Subcutaneous abdominal adipose tissue (tissue), 5 donors: ENCODE results near the gene SLC35A4.

ENCODE experiments used
- H3K27ac ChIP-seq: one replicate; pipeline ENCODE4 v1.7.0; 2013; ENCODE audit warnings: low read depth, mild to moderate bottlenecking, inconsistent platforms, low read length, moderate library complexity
- H3K27me3 ChIP-seq, 5 donors: one replicate each; pipeline ENCODE4 v1.7.0; 2013; ENCODE audit warnings: low read length in 5 of 5, inconsistent platforms in 1 of 5; ENCODE audit not compliant: control insufficient read depth in 5 of 5, insufficient read depth in 4 of 5
- H3K36me3 ChIP-seq, 5 donors: one replicate each; pipeline ENCODE4 v1.7.0; 2013; ENCODE audit warnings: low read length in 5 of 5; ENCODE audit not compliant: control insufficient read depth in 5 of 5, insufficient read depth in 5 of 5
- H3K4me1 ChIP-seq, 5 donors: one replicate each; pipeline ENCODE4 v1.7.0; 2013; ENCODE audit warnings: low read length in 5 of 5, mild to moderate bottlenecking in 3 of 5, moderate library complexity in 1 of 5; ENCODE audit not compliant: control insufficient read depth in 5 of 5, insufficient read depth in 5 of 5
- H3K4me3 ChIP-seq, 5 donors: one replicate each; pipeline ENCODE4 v1.7.0; 2013; ENCODE audit warnings: low read length in 5 of 5, low read depth in 1 of 5
- H3K9ac ChIP-seq, 5 donors: one replicate each; pipeline ENCODE4 v1.7.0; 2013; ENCODE audit warnings: low read length in 5 of 5, mild to moderate bottlenecking in 4 of 5, moderate library complexity in 3 of 5
- H3K9me3 ChIP-seq, 5 donors: one replicate each; pipeline ENCODE4 v1.7.0; 2013; ENCODE audit warnings: low read length in 5 of 5; ENCODE audit not compliant: control insufficient read depth in 5 of 5
- donor health status: healthy.
- donor health status: healthy.
- donor health status: healthy.
- donor health status: healthy.
- donor health status: healthy.

The SLC35A4 gene

DNA sequence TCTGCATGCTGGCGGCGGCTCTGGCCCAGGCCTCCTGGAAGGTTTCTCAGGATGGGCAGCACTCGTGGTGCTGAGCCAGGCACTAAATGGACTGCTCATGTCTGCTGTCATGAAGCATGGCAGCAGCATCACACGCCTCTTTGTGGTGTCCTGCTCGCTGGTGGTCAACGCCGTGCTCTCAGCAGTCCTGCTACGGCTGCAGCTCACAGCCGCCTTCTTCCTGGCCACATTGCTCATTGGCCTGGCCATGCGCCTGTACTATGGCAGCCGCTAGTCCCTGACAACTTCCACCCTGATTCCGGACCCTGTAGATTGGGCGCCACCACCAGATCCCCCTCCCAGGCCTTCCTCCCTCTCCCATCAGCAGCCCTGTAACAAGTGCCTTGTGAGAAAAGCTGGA is 3.2 kb downstream of the SLC35A4 start:
- H3K4me3 ChIP-seq = no peak overlapping the region
- H3K9me3 ChIP-seq = no peaks in the 10 kb centered on the region
- peaks cover 0 to 31% (median 23%) of the 10 kb centered on the region in 5 donors for H3K36me3 ChIP-seq
- H3K4me1 ChIP-seq = peaks cover 7 to 70% (median 55%) of the 10 kb centered on the region in 5 donors
- H3K27me3 ChIP-seq = no peaks in the 10 kb centered on the region
- H3K27ac ChIP-seq = no peak overlapping the region
- H3K9ac ChIP-seq = no peak overlapping the region

- Histone ChIP-seq H3K4me3 (no peak overlapping the region), H3K9me3 (no peaks in the 10 kb centered on the region), H3K27ac (peak overlapping the region; percentile 59), H3K27me3 (no peaks in the 10 kb centered on the region), H3K9ac (peak overlapping the region in 2 of 5 donors; percentile 56 to 64), H3K4me1 (peaks cover 5 to 64% (median 50%) of the 10 kb centered on the region in 5 donors), H3K36me3 (peaks cover 0 to 31% (median 23%) of the 10 kb centered on the region in 5 donors)
Measured at GRCh38 chr5:140568443-140569063, 3.9 kb downstream of the SLC35A4 start.

GRCh38 chr5:140569197-140569596 is 4.6 kb downstream of the SLC35A4 start:
- H3K27me3 ChIP-seq = no peaks in the 10 kb centered on the region
- no peak overlapping the region for H3K4me3 ChIP-seq
- H3K4me1 ChIP-seq = peaks cover 2 to 60% (median 45%) of the 10 kb centered on the region in 5 donors
- peaks cover 0 to 31% (median 23%) of the 10 kb centered on the region in 5 donors for H3K36me3 ChIP-seq
- peak overlapping the region; percentile 59 for H3K27ac ChIP-seq
- peak overlapping the region in 4 of 5 donors; percentile 3 to 64 (median 36) for H3K9ac ChIP-seq
- no peaks in the 10 kb centered on the region for H3K9me3 ChIP-seq

DNA sequence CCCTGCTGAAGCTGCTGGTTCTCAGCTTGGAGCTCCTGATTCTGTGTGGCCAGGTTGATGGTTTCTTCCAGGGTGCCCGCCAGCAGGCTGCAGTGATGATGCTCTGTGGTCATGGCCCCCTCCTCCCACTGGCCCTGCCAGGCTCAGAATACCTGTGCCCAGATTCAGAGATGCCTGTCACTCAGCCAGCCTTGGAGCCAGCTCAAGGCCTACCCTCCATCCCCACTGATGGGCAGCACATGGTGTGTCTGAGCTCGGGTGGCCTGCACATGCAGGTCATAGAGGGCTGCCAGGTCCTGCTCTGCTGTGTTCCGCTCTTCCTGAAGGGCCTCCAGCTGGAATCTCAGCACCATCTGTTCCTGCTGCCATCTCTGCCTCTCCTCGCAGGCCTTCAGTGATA is 5.4 kb downstream of the SLC35A4 start:
- peak overlapping the region in 2 of 5 donors; percentile 56 to 64 for H3K9ac ChIP-seq
- no peaks in the 10 kb centered on the region for H3K27me3 ChIP-seq
- peak overlapping the region; percentile 59 for H3K27ac ChIP-seq
- peaks cover 0 to 64% (median 43%) of the 10 kb centered on the region in 5 donors for H3K4me1 ChIP-seq
- H3K36me3 ChIP-seq = peaks cover 0 to 31% (median 23%) of the 10 kb centered on the region in 5 donors
- no peak overlapping the region for H3K4me3 ChIP-seq
- H3K9me3 ChIP-seq = no peaks in the 10 kb centered on the region

DNA sequence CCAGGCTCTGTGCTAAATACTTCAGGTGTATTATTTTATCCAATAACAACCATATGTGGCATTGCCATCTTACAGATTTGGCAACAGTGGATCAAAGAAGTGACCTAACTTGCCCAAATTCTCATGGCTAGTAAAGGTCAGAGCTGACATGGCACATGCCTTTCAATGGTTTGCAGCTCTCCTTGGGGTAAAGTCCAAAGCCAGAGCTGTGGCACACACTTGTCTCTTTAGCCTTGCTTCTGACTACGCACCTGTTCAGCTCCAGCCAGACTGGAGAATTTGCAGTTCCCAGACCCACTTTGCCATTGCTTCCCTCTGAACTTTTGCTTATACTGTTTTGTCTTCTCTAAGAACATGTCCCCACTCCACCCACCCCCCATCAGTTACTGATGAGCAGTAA is 5.9 kb downstream of the SLC35A4 start:
- Histone ChIP-seq H3K9me3 (no peaks in the 10 kb centered on the region), H3K27ac (no peak overlapping the region), H3K4me1 (peaks cover 0 to 63% (median 42%) of the 10 kb centered on the region in 5 donors), H3K9ac (no peak overlapping the region), H3K36me3 (peaks cover 0 to 31% (median 23%) of the 10 kb centered on the region in 5 donors), H3K4me3 (no peak overlapping the region), H3K27me3 (no peaks in the 10 kb centered on the region)

DNA sequence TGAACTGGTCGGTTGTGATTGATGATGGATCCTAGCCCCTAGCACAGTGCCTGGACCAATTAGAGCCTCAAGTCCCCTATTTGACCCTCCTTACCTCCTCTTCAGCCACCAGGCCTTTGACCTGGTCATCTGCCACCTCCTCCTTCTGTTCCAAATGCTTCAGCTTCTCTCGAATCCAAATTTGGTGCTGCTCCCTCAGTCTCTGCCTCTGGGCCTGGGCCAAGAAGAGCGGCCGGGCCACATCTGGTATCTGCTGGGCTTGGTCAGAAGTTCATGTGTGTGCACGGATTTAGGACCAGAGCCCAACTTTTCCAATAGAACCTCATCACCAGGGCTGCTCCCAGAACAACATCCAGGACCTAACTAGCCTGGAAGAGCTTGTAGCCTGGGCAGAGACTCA is 6.5 kb downstream of the SLC35A4 start:
- Histone ChIP-seq H3K9ac (peak overlapping the region in 3 of 5 donors; percentile 9 to 30 (median 19)), H3K4me1 (peaks cover 0 to 57% (median 36%) of the 10 kb centered on the region in 5 donors)

DNA sequence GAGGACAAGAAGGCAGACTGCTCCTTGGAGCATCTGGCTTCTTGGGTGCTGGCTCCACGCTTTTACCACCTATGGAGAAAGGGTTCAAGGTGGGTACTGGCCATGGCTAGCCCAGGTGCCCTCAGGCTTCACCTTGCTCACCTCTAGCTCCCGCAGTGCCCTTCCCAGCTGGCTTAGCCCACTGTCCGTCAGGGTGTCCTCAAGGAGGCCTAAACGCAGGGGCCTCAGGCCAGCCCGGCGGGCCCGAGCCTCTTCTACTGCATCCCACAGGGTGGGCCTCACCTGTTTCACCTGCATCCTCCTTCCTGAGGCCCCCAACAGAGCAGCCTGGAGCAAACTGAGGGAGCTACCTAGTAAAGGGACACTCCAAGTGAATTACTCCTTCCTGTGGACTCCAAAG is 9.1 kb downstream of the SLC35A4 start:
- H3K4me1 ChIP-seq = peaks cover 0 to 40% (median 28%) of the 10 kb centered on the region in 5 donors
- no peak overlapping the region for H3K4me3 ChIP-seq
- H3K9ac ChIP-seq = no peak overlapping the region
- no peaks in the 10 kb centered on the region for H3K9me3 ChIP-seq
- H3K27ac ChIP-seq = no peak overlapping the region
- no peaks in the 10 kb centered on the region for H3K27me3 ChIP-seq
- peaks cover 0 to 4% (median under 1%) of the 10 kb centered on the region in 5 donors for H3K36me3 ChIP-seq

More for the DNA sequence above, 6.5 kb downstream of the SLC35A4 start:
- Histone ChIP-seq H3K4me3 (peak overlapping the region in 1 of 5 donors; percentile 3), H3K9me3 (no peaks in the 10 kb centered on the region), H3K27me3 (no peaks in the 10 kb centered on the region), H3K27ac (peak overlapping the region; percentile 0), H3K36me3 (peaks cover 0 to 30% (median 23%) of the 10 kb centered on the region in 5 donors)

DNA sequence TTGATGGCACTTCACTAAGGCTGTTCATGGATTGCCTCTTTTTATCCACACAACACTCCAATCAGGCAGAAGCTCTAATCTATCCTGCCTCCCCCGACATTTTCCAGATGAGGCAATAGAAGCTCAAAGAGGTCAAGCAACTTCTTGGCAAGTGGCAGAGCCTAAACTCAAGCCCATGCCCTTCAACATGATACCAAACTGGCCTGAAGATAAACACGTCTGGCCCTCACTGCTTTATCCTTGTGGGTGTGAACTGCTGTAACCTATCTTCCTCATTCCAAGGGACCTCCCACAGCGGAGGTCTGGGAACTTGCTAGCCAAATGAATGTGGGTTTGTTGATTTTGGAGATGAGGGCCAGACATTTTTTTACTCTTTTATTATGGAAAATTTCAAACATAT is 9.5 kb downstream of the SLC35A4 start:
- Histone ChIP-seq H3K27ac (no peak overlapping the region), H3K4me3 (no peak overlapping the region), H3K4me1 (peaks cover 0 to 35% (median 23%) of the 10 kb centered on the region in 5 donors)

GRCh38 chr5:140575309-140575708 is 10.7 kb downstream of the SLC35A4 start:
- Histone ChIP-seq H3K27me3 (no peaks in the 10 kb centered on the region), H3K27ac (peak overlapping the region; percentile 85)

More for the DNA sequence above, 9.5 kb downstream of the SLC35A4 start:
- Histone ChIP-seq H3K9me3 (no peaks in the 10 kb centered on the region), H3K27me3 (no peaks in the 10 kb centered on the region), H3K36me3 (peaks cover 0 to 4% (median 0%) of the 10 kb centered on the region in 5 donors), H3K9ac (no peak overlapping the region)

GRCh38 chr5:140576776-140577201 is 12.2 kb downstream of the SLC35A4 start:
- Histone ChIP-seq H3K27ac (no peak overlapping the region), H3K36me3 (no peaks in the 10 kb centered on the region), H3K4me1 (peaks cover 0 to 14% (median 8%) of the 10 kb centered on the region in 5 donors), H3K4me3 (no peak overlapping the region), H3K27me3 (no peaks in the 10 kb centered on the region), H3K9ac (no peak overlapping the region), H3K9me3 (no peaks in the 10 kb centered on the region)

More at GRCh38 chr5:140575309-140575708, 10.7 kb downstream of the SLC35A4 start:
- Histone ChIP-seq H3K9ac (peak overlapping the region in 1 of 5 donors; percentile 6), H3K4me1 (peaks cover 0 to 25% (median 16%) of the 10 kb centered on the region in 5 donors), H3K9me3 (no peaks in the 10 kb centered on the region), H3K36me3 (peaks cover 0 to 1% (median 0%) of the 10 kb centered on the region in 5 donors), H3K4me3 (no peak overlapping the region)
